Prostate gland (tissue), 2 donors: ENCODE results near the gene CROCC2. TPM values are rescaled to one million over a fixed set of nuclear protein-coding genes. Genes with fewer than 3 reads are reported as not detected.

Source experiments
- DNase-seq: peaks from one replicate; pipeline ENCODE4 v3.0.0-alpha.2; 2019; ENCODE audit warnings: low spot score
- H3K27ac ChIP-seq, 2 donors: fragments of 200-600 bp; sonication (generic); 2 replicates each; pipeline ENCODE4 v1.5.1; 2017 to 2019
- H3K27me3 ChIP-seq: fragments of 200-600 bp; sonication (generic); replicated peaks from 2 replicates; pipeline ENCODE4 v1.5.1; 2019; ENCODE audit not compliant: insufficient read depth
- H3K36me3 ChIP-seq, 2 donors: fragments of 200-600 bp; sonication (generic); 1 replicate in 1 of 2; 2 replicates in 1 of 2; pipeline versions ENCODE4 v1.5.1 to v1.8.1; 2017 to 2019
- H3K4me1 ChIP-seq: fragments of 200-600 bp; sonication (generic); replicated peaks from 2 replicates; pipeline ENCODE4 v1.5.1; 2019
- H3K4me3 ChIP-seq, 2 donors: fragments of 200-600 bp; sonication (generic); 2 replicates each; pipeline ENCODE4 v1.5.1; 2017 to 2019
- H3K9me3 ChIP-seq: fragments of 200-600 bp; sonication (generic); 2 replicates; pipeline ENCODE4 v1.5.1; 2017
- CTCF ChIP-seq, 4 experiments: fragments of 200-600 bp in 2 of 4; fragments of 450-650 bp in 2 of 4; sonication (generic) in 2 of 4; IDR thresholded peaks; 1 replicate in 3 of 4; 2 replicates in 1 of 4; pipeline ENCODE4 v1.5.1; 2016 to 2019; ENCODE audit warnings: antibody characterized with exemption in 4 of 4, mild to moderate bottlenecking in 2 of 4, moderate library complexity in 2 of 4
- POLR2A ChIP-seq: fragments of 450-650 bp; IDR thresholded peaks from one replicate; pipeline ENCODE4 v1.6.1; 2016; ENCODE audit warnings: antibody characterized with exemption, mild to moderate bottlenecking
- POLR2AphosphoS5 ChIP-seq: sonication (generic); formaldehyde crosslinking; IDR thresholded peaks from one replicate; pipeline ENCODE4 v1.6.1; 2017; ENCODE audit warnings: antibody characterized with exemption
- WGBS: methylation state at CpG from one replicate; pipeline ENCODE4 v1.1.5; 2018; 5-methylcytosine and 5-hydroxymethylcytosine counted together
- intact Hi-C: fragments of 100-400 bp; cut with DNase I; formaldehyde crosslinking; loops from one replicate; pipeline ENCODE4 v1.14.2; 2022
- total RNA-seq, 2 donors: library from RNA; depleted of rRNA; stranded (reverse); fragments of >200 nt; gene quantifications; one replicate each; pipeline ENCODE4 v1.1.0, GENCODE V29; 2016

Gene CROCC2
- total RNA-seq, 2 donors from 2014 or later, result 0.23 TPM; not detected in 1

- no peaks in the 10 kb centered on the region for H3K9me3 ChIP-seq
- H3K4me1 ChIP-seq, result peaks cover 18% of the 10 kb centered on the region
- H3K4me3 ChIP-seq, result peak within 1 kb of the TSS; percentile 74 to 90
- no peaks in the 10 kb centered on the region for H3K36me3 ChIP-seq
- TF ChIP-seq POLR2A, result peak; percentile 77
- TF ChIP-seq POLR2AphosphoS5, result peak; percentile 82
- TF ChIP-seq CTCF (IDR thresholded peaks at IDR 0.05), result peak in 2 of 4 experiments; percentile 2 to 23
- 6% methylated on average over 51 of the region's 61 CpGs for WGBS
- H3K27ac ChIP-seq, result peak within 1 kb of the TSS; percentile 87 to 91
- intact Hi-C loops, result no loop called here
- DNase-seq, result peak; percentile 92
- no peaks in the 10 kb centered on the region for H3K27me3 ChIP-seq
Observed at GRCh38 chr2:240997856-240998705, 91.9 kb downstream of the CROCC2 start, which contains the start of gene SNED1. TSS of gene SNED1 (plus strand) at chr2:240998618. CDS start at chr2:240998838, 220 bp downstream.

- intact Hi-C loops, result no loop called here
Observed at GRCh38 chr2:240998706-240998994, 92.5 kb downstream of the CROCC2 start.

GRCh38 chr2:240998995-240999791 lies 93.1 kb downstream of the CROCC2 start:
- Histone ChIP-seq H3K4me3 (peak overlapping the region; percentile 74 to 90), H3K27ac (peak overlapping the region; percentile 70 to 91), H3K36me3 (no peaks in the 10 kb centered on the region), H3K9me3 (no peaks in the 10 kb centered on the region), H3K4me1 (peaks cover 18% of the 10 kb centered on the region), H3K27me3 (no peaks in the 10 kb centered on the region)
- intact Hi-C loops, result no loop called here
- DNase-seq, result peak; percentile 28
- TF ChIP-seq POLR2AphosphoS5, result no peak
- WGBS, result 6% methylated on average over 37 of the region's 71 CpGs

More at GRCh38 chr2:240998706-240998994, 92.5 kb downstream of the CROCC2 start:
- Histone ChIP-seq H3K27me3 (no peaks in the 10 kb centered on the region), H3K9me3 (no peaks in the 10 kb centered on the region), H3K36me3 (no peaks in the 10 kb centered on the region), H3K27ac (peak overlapping the region; percentile 70 to 91), H3K4me1 (peaks cover 18% of the 10 kb centered on the region), H3K4me3 (peak overlapping the region; percentile 74 to 90)
- under 1% methylated on average over 43 of the region's 51 CpGs for WGBS
- no peak for TF ChIP-seq POLR2A
- no peak for TF ChIP-seq POLR2AphosphoS5
- TF ChIP-seq CTCF (IDR thresholded peaks at IDR 0.05), result no peak
- DNase-seq, result no peak

GRCh38 chr2:240999873-241000541 lies 93.9 kb downstream of the CROCC2 start:
- Histone ChIP-seq H3K27me3 (no peaks in the 10 kb centered on the region), H3K4me3 (peak overlapping the region; percentile 74 to 90), H3K9me3 (no peaks in the 10 kb centered on the region), H3K27ac (peak overlapping the region in 1 of 2 donors; percentile 91), H3K36me3 (no peaks in the 10 kb centered on the region), H3K4me1 (peaks cover 18% of the 10 kb centered on the region)
- WGBS, result 89% methylated on average over 19 of the region's 19 CpGs
- peak; percentile 4 for DNase-seq
- intact Hi-C loops, result no loop called here
- TF ChIP-seq POLR2AphosphoS5 (no peak), CTCF (IDR thresholded peaks at IDR 0.05) (no peak), POLR2A (no peak)

- Histone ChIP-seq H3K36me3 (no peaks in the 10 kb centered on the region), H3K4me3 (no peak overlapping the region), H3K9me3 (no peaks in the 10 kb centered on the region), H3K4me1 (peaks cover 18% of the 10 kb centered on the region), H3K27ac (peak overlapping the region in 1 of 2 donors; percentile 91), H3K27me3 (no peaks in the 10 kb centered on the region)
- intact Hi-C loops, result no loop called here
- TF ChIP-seq POLR2A, result no peak
- TF ChIP-seq POLR2AphosphoS5, result no peak
- no peak for TF ChIP-seq CTCF (IDR thresholded peaks at IDR 0.05)
- WGBS, result 78% methylated on average over 9 of the region's 9 CpGs
- DNase-seq, result peak; percentile 4
Observed at GRCh38 chr2:241000831-241001321, 94.7 kb downstream of the CROCC2 start.
